ENCODE measurements around the gene CAV1.
"Not testable (repeated sequence)": the region's sequence is repeated elsewhere in the genome, so short reads cannot be mapped to it uniquely, and the experiment has no call there.

The CAV1 gene

GRCh38 chr7:116582164-116582732 is 57.4 kb downstream of the CAV1 start:
- no peak for DNase-seq (ENCODE audit: low read depth in 1 of 2, low spot score in 1 of 2)

GRCh38 chr7:116582806-116583444 is 58.1 kb downstream of the CAV1 start:
- DNase-seq (ENCODE audit: low read depth in 1 of 2, low spot score in 1 of 2): no peak

- no peak for DNase-seq (ENCODE audit: low read depth in 1 of 2, low spot score in 1 of 2)
Measured at GRCh38 chr7:116583653-116584052, 58.8 kb downstream of the CAV1 start.

- DNase-seq (ENCODE audit: low read depth in 1 of 2, low spot score in 1 of 2): no peak
Measured at GRCh38 chr7:116584721-116585120, 59.9 kb downstream of the CAV1 start.

GRCh38 chr7:116585392-116585791 is 60.6 kb downstream of the CAV1 start:
- no peak for DNase-seq (ENCODE audit: low read depth in 1 of 2, low spot score in 1 of 2)

GRCh38 chr7:116585967-116586366 is 61.1 kb downstream of the CAV1 start:
- DNase-seq (ENCODE audit: low read depth in 1 of 2, low spot score in 1 of 2): no peak

GRCh38 chr7:116587200-116587599 is 62.4 kb downstream of the CAV1 start:
- DNase-seq (ENCODE audit: low read depth in 1 of 2, low spot score in 1 of 2): not testable (repeated sequence)

- DNase-seq (ENCODE audit: low read depth in 1 of 2, low spot score in 1 of 2): no peak
Measured at GRCh38 chr7:116588225-116588624, 63.4 kb downstream of the CAV1 start.

- no peak for DNase-seq (ENCODE audit: low read depth in 1 of 2, low spot score in 1 of 2)
Measured at GRCh38 chr7:116588641-116589594, 64.1 kb downstream of the CAV1 start.

- no peak for DNase-seq (ENCODE audit: low read depth in 1 of 2, low spot score in 1 of 2)
Measured at GRCh38 chr7:116591202-116592040, 66.6 kb downstream of the CAV1 start.

GRCh38 chr7:116592041-116592355 is 67.2 kb downstream of the CAV1 start:
- DNase-seq (ENCODE audit: low read depth in 1 of 2, low spot score in 1 of 2): no peak

GRCh38 chr7:116592445-116592844 is 67.6 kb downstream of the CAV1 start:
- no peak for DNase-seq (ENCODE audit: low read depth in 1 of 2, low spot score in 1 of 2)

- no peak for DNase-seq (ENCODE audit: low read depth in 1 of 2, low spot score in 1 of 2)
Measured at GRCh38 chr7:116593359-116594075, 68.7 kb downstream of the CAV1 start.

- no peak for DNase-seq (ENCODE audit: low read depth in 1 of 2, low spot score in 1 of 2)
Measured at GRCh38 chr7:116595063-116595462, 70.2 kb downstream of the CAV1 start.

- DNase-seq (ENCODE audit: low read depth in 1 of 2, low spot score in 1 of 2): no peak
Measured at GRCh38 chr7:116597384-116597783, 72.5 kb downstream of the CAV1 start.

GRCh38 chr7:116598278-116598677 is 73.4 kb downstream of the CAV1 start:
- no peak for DNase-seq (ENCODE audit: low read depth in 1 of 2, low spot score in 1 of 2)

- DNase-seq (ENCODE audit: low read depth in 1 of 2, low spot score in 1 of 2): no peak
Measured at GRCh38 chr7:116598861-116599260, 74.0 kb downstream of the CAV1 start.

GRCh38 chr7:116601426-116601825 is 76.6 kb downstream of the CAV1 start:
- DNase-seq (ENCODE audit: low read depth in 1 of 2, low spot score in 1 of 2): no peak

GRCh38 chr7:116607299-116607698 is 82.5 kb downstream of the CAV1 start:
- DNase-seq (ENCODE audit: low read depth in 1 of 2, low spot score in 1 of 2): no peak

- no peak for DNase-seq (ENCODE audit: low read depth in 1 of 2, low spot score in 1 of 2)
Measured at GRCh38 chr7:116610210-116610609, 85.4 kb downstream of the CAV1 start.

GRCh38 chr7:116610721-116611120 is 85.9 kb downstream of the CAV1 start:
- no peak for DNase-seq (ENCODE audit: low read depth in 1 of 2, low spot score in 1 of 2)

Measured in activated T-helper 1 cell treated with anti-CD3 and anti-CD28 coated beads, Interleukin-2, amount 50 U/mL, for 16 hours (primary cell).